Activated gamma-delta T cell treated with Interleukin-2 at 50 U/mL for 16 hours (primary cell): ENCODE results near the gene CEP152.

Source experiments
- DNase-seq: peaks from one replicate; pipeline ENCODE4 v3.0.0-alpha.2; 2020

Gene CEP152

DNA sequence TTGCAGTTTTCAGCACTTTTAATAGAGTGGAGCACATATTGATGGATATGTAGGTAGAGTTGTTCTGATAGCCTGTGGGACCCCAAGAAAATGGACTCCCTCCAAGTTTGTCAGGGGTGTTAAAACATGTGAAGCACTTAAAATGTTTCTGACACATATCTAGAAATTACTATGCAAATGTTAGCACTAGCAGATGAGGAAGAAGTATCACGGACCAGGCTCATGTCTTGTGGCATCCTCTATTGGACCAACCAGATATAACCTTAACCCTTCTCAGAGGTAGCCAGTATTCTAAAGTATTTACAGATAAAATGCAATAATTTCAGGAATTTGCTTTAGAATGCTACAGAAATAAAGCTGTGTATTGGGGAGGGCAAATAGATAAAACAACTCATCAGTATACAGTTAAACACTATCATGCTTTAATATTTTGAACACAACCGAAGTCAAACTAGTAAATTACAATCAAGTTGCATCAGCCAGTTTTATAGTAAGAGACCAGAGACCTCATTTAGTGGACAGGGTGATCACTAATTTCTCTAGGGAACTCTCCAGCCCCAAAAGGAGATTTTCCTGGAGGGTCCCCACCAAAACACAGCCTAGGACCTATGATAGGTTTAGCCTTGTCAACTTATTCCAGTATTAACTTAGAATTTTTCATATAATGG is 108.2 kb downstream of the CEP152 start:
- no peak for DNase-seq

GRCh38 chr15:48696627-48697312 is 114.1 kb downstream of the CEP152 start:
- DNase-seq = no peak

GRCh38 chr15:48695827-48696573 is 114.9 kb downstream of the CEP152 start:
- DNase-seq = no peak

- no peak for DNase-seq
Measured at GRCh38 chr15:48695088-48695826, 115.6 kb downstream of the CEP152 start.

- no peak for DNase-seq
Measured at GRCh38 chr15:48693484-48693883, 117.4 kb downstream of the CEP152 start.

GRCh38 chr15:48688493-48688892 is 122.4 kb downstream of the CEP152 start:
- DNase-seq = no peak
